ENCODE data around the gene CRLF2.
"Not testable (repeated sequence)": the region's sequence is repeated elsewhere in the genome, so short reads cannot be mapped to it uniquely, and the experiment has no call there.

CRLF2 gene

DNA sequence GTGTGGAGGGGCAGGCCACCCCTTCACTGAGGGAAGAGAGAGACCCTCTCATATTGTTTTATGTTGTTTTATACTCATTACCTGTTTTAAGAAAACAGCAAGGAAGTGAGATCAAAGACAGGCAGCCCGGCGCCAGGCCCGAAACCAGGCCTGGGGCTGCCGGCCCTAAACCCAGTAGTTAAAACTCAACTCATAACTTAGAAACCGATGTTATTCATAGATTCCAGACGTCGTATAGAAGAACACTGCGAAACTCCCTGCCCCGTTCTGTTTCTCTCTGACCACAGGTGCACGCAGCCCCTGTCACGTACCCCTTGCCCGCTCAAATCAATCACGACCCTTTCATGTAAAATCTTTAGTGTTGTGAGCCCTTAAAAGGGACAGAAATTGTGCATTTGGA, 40.5 kb downstream of the CRLF2 start:
- not testable (repeated sequence) for FAIRE-seq; DNase-seq (ENCODE audit: extremely low spot score, insufficient read length, low read depth)

DNA sequence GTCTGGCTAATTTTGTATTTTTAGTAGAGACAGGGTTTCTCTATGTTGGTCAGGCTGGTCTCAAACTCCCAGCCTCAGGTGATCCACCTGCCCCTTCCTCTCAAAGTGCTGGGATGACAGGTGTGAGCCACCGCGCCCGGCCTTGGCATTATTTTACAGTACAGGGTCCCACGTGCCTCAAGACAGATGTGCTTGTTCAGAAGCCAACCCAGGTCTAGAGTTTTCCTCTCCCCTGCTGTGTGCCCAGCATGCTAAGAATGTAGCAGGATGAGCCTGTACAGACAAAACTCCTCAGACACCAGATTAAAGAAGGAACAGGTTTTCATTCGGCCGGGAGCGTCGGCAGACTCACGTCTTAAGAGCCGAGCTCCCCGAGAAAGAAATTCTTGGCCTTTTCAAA, 42.2 kb downstream of the CRLF2 start:
- no peak for DNase-seq (ENCODE audit: extremely low spot score, insufficient read length, low read depth)
- FAIRE-seq: no peak

DNA sequence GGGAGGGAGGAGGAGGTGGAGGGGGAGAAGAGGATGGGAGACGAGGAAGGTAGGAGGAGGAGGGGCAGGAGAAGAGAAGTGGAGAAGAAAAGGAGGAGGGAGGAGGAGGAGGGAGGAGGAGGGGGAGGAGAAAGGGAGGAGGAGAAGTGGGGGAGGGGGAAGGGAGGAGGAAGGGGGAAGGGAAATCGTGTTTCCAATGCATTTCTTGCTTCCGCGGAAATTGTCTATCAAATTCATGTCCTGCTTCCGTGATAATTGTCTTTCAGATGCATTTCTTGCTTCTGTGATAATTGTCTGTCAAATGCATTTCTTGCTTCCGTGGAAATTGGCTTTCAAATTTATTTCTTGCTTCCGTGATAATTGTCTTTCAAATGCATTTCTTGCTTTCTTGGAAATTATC, 43.3 kb downstream of the CRLF2 start:
- DNase-seq (ENCODE audit: extremely low spot score, insufficient read length, low read depth): no peak
- no peak for FAIRE-seq

DNA sequence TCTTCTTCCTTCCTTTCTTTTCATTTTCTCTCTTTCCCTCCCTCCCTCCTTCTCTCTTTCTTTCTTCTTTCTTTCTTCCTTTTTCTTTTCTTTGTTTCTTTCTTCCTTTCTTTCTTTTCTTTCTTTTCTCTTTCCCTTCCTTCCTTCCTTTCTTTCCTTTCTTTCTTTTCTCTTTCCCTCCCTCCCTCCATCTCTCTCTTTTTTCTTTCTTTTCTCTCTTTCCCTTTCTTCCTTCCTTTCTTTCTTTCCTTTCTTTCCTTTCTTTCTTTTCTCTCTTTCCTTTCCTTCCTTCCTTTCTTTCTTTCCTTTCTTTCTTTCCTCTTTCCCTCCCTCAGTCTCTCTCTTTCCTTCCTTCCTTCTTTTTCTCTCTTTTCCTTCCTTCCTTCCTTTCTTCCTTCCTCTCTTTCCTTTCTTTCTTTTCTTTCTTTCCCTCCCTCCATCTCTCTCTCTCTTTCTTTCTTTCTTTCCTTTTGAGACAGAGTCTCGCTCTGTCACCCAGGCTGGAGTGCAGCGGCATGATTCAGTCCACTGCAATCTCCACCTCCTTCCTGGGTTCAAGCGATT, 44.4 kb downstream of the CRLF2 start:
- DNase-seq (ENCODE audit: extremely low spot score, insufficient read length, low read depth) (no peak), FAIRE-seq (no peak)

DNA sequence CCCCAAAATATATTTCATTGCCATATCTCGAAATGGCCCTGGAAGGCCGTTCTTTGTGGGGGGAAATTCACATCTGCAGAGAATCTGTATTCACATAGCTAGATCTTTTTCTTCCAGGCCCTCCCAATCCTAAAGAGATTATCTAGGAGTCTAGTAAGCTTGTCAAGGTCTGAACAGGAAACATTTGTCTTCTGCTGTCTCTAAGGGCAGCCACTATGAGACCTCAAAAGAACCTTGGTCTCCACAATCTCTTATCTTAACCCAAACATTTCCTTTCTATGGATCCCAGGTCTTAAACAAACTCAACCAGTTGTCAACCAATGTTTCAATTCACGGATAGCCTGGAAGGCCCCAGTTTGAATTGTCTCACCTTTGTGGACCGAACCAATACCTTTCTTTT, 45.0 kb downstream of the CRLF2 start:
- FAIRE-seq: no peak

DNA sequence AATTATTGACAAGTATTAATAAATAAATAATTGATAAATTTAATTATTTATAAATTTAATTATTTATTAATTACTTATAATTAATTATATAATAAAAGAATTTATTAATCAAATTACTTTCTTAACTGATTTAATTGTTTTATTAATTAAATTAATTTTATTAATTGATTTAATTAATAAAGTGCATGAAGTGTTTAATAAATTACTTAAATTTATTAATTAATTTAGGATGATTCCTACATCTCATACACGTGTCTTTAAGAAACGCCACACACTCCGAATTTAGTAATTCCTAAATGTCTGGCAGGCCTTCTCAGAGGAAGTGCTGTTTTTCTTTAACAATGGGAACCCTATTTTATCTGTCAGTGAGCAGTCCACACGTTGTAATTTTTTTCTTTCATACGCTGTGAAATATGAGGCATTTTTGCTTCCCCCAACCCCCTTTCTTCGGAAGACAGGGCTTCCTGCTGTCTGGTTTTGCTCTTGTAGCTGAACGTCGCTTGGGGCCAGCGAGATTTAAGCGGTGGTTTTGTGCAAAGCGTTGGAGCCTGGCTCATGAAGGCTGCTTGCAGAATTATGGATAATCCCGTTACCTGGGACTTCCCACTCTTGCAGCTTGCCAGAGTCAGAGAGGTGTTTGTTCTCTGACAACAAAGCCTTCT, 46.8 kb downstream of the CRLF2 start:
- no peak for DNase-seq (ENCODE audit: extremely low spot score, insufficient read length, low read depth)
- FAIRE-seq: no peak

More for the DNA sequence above, 45.0 kb downstream of the CRLF2 start:
- no peak for DNase-seq (ENCODE audit: extremely low spot score, insufficient read length, low read depth)

- FAIRE-seq (no peak), DNase-seq (ENCODE audit: extremely low spot score, insufficient read length, low read depth) (no peak)
Measured at GRCh38 chrX:1164322-1165288, 47.8 kb downstream of the CRLF2 start.

- DNase-seq (ENCODE audit: extremely low spot score, insufficient read length, low read depth): no peak
Measured at GRCh38 chrX:1163231-1163630, 49.2 kb downstream of the CRLF2 start.

DNA sequence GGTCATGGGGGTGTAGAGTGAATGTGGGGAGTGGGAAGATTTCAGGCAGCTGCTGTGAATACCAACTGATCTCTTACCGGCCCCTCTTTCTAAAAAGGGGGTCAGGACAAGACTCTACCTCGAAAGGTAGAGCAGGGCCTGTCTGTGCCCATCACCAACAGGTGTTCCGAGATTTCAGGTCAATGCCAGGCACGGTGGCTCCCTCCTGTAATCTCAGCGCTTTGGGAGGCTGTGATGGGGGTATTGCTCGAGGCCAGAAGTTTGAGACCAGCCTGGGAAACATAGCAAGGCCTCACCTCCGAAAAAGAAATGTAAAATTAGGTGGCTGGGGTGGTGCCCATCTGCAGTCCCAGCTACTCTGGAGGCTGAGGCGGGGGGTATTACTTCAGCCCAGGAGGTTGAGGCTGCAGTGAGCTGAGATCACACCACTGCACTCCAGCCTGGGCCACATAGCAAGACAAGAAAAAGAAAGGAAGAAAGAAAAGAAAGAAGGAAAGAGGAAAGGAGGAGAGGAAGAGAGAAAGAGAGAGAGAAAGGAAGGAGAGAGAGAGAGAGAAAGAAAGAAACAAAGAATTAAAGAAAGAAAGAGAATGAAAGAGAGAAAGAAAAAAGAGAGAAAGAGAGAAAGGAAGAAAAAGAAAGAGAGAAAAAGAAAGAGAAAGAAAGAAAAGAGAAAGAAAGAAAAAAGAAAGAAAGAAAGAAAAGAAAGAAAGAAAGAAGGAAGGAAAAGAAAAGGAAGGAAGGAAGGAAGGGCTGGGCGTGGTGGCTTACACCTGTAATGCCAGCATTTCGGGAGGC, 50.1 kb downstream of the CRLF2 start:
- no peak for FAIRE-seq
- DNase-seq (ENCODE audit: extremely low spot score, insufficient read length, low read depth): no peak

More at GRCh38 chrX:1163231-1163630, 49.2 kb downstream of the CRLF2 start:
- FAIRE-seq: no peak

DNA sequence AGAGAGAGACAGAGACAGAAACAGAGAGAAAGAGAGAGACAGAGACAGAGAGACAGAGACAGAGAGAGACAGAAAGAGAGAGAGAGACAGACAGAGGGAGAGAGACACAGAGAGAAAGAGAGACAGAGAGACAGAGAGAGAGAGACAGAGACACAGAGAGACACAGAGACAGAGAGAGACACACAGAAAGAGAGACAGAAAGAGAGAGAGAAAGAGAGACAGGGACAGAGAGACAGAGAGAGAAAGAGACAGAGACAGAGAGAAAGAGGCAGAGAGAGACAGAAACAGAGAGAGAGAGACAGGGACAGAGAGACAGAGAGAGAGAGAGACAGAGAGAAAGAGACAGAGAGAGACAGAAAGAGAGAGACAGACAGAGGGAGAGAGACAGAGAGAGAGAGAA, 52.9 kb downstream of the CRLF2 start:
- no peak for DNase-seq (ENCODE audit: extremely low spot score, insufficient read length, low read depth)
- FAIRE-seq: peak; percentile 56

DNA sequence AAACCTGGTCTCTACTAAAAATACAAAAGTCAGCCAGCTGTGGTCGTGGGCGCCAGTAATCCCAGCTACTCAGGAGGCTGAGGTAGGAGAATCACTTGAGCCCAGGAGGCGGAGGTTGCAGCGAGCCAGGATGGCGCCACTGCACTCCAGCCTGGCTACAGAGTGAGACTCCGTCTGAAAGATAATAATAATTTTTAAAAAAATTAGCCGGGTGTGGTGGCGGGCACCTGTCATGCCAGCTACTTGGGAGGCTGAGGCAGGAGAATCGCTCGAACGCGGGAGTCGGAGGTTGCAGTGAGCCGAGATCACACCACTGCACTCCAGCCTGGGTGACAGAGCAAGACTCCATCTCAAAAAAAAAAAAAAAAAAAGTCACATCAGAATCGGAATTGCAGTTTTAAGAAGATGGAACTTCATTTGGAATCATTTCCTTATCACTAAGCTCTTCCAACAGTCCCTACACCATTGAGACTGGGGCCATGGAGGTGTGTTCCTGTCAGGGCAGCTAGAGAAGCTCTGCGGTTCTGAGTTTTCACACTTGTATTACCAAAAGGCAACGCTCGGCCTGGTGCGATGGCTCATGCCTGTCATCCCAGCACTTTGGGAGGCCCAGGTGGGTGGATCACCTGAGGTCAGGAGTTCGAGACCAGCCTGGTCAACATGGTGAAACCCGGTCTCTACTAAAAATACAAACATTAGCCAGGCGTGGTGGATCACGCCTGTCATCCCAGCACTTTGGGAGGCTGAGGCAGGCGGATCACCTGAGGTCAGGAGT, 55.6 kb downstream of the CRLF2 start:
- not testable (repeated sequence) for FAIRE-seq; DNase-seq (ENCODE audit: extremely low spot score, insufficient read length, low read depth)

DNA sequence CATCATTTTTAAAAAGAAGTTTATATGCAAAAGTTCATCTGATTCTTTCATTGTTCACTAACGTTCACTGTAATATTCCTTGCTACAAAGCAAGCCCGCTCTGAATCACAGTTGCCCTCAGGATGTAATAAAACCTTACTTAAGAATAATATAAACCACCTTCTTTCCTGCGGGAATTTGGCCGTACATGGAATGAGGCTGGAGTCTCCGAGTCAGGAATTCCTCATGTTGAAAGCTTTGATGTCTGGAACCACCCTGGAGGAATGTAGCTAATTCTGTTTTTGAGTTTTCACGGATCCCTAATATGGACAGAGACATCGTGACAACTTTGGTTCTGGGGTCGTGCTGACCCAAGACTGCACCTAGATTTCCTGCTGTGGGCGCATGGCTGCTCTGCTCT, 58.5 kb downstream of the CRLF2 start:
- no peak for DNase-seq (ENCODE audit: extremely low spot score, insufficient read length, low read depth)
- FAIRE-seq: no peak

- DNase-seq (ENCODE audit: extremely low spot score, insufficient read length, low read depth) (no peak), FAIRE-seq (no peak)
Measured at GRCh38 chrX:1152090-1152489, 60.4 kb downstream of the CRLF2 start.

- no peak for DNase-seq (ENCODE audit: extremely low spot score, insufficient read length, low read depth)
- no peak for FAIRE-seq
Measured at GRCh38 chrX:1151378-1152077, 60.9 kb downstream of the CRLF2 start.

DNA sequence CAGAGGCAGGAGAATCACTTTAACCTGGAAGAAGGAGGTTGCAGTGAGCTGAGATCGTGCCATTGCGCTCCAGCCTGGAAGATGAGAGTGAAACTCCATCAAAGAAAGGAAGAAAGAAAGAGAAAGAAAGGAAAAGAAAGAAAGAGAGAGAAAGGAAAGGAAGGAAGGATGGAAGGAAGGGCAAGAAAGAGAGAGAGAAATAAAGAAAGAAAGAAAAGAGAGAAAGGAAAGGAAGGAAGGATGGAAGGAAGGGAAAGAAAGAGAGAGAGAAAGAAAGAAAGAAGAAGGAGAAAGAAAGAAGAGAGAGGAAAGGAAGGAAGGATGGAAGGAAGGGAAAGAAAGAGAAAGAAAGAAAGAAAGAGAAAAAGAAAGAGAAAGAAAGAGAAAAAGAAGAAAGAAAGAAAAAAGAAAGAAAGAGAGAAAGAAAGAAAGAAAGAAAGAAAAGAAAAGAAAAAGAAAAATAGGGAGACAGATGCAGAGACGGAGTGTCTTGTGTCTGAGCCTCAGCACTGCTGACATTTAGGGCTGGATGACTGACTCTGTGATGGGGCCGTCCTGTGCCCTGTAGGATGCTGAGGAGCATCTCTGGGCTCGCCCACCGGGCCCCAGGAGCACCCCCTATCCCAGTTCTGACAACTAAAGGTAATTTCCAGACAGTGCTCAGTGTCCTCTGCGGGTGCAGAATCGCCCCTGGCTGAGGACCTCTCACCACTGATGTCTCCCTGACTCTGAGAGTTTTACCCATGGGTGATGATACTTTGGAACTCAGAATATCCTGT, 61.7 kb downstream of the CRLF2 start:
- DNase-seq (ENCODE audit: extremely low spot score, insufficient read length, low read depth): no peak
- FAIRE-seq: no peak

- FAIRE-seq (no peak), DNase-seq (ENCODE audit: extremely low spot score, insufficient read length, low read depth) (no peak)
Measured at GRCh38 chrX:1147611-1148515, 64.6 kb downstream of the CRLF2 start.

DNA sequence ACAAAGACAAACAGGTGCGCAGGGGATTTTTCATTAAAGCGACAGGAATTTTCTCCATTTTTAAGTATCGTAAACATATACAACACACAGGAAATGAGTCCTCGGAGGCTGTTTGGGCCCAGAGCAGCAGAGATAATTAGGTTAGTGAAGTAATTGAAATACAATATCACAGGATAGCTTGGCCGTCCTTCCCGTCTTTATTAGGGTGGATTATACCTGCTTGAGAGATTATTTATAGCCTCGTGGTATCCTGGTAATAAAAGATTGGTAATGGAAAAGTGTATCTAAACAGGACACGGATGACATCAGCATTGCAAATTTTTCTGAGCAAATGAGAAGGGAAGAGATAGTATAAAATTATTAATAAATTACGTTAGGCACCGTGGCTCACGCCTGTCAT, 68.2 kb downstream of the CRLF2 start:
- FAIRE-seq: no peak
- DNase-seq (ENCODE audit: extremely low spot score, insufficient read length, low read depth): no peak

Data from GM18507 (cell line).